Mucosa of descending colon (tissue), 3 donors: ENCODE data around the gene ARHGEF3. TPM values are rescaled to one million over a fixed set of nuclear protein-coding genes. Genes with fewer than 3 reads are reported as not detected.
"Not testable (repeated sequence)": the region's sequence is repeated elsewhere in the genome, so short reads cannot be mapped to it uniquely, and the experiment has no call there.

Source experiments
- ATAC-seq: fragments of 200-7000 bp; cut with Tn5 transposase; one replicate; pipeline ENCODE4 v1.9.1; 2020; ENCODE audit warnings: mild to moderate bottlenecking, moderate library complexity
- DNase-seq, 3 donors: peaks; one replicate each; pipeline ENCODE4 v3.0.0-alpha.2; 2020
- H3K36me3 ChIP-seq: fragments of 200-600 bp; one replicate; pipeline ENCODE4 v1.8.0; 2021; ENCODE audit warnings: low read depth, mild to moderate bottlenecking
- H3K4me1 ChIP-seq: fragments of 200-600 bp; one replicate; pipeline ENCODE4 v1.8.0; 2021; ENCODE audit warnings: low read depth, mild to moderate bottlenecking
- H3K4me3 ChIP-seq: fragments of 200-600 bp; one replicate; pipeline ENCODE4 v1.8.0; 2021; ENCODE audit warnings: mild to moderate bottlenecking
- H3K9me3 ChIP-seq: fragments of 200-600 bp; one replicate; pipeline ENCODE4 v1.8.0; 2021; ENCODE audit warnings: mild to moderate bottlenecking
- CTCF ChIP-seq: fragments of 200-600 bp; IDR thresholded peaks from one replicate; pipeline ENCODE4 v1.8.0; 2022; ENCODE audit warnings: antibody characterized with exemption, mild to moderate bottlenecking
- intact Hi-C, 2 donors: fragments of 100-400 bp; cut with DNase I in 1 of 2; cut with micrococcal nuclease in 1 of 2; formaldehyde crosslinking; loops; one replicate each; pipeline versions ENCODE4 v1.11.0 to v1.11.1; 2022; cut with DNase I, micrococcal nuclease
- total RNA-seq, 3 donors: library from RNA; stranded (reverse); fragmentation: NEBNext Ultra II Directional in 2 of 3; extraction: Animal tissue kit (Norgen Biotek cat#: 25700) in 2 of 3; gene quantifications; one replicate each; pipeline versions ENCODE4 v1.2.1 to v1.2.4, GENCODE V29; 2021 to 2023
- donor health status: DM: no; HTN: no; CAD: no; lungs with moderate emphysema.
- donor health status: DM: no; HTN: no; CAD: no.
- donor health status: DM: no; HTN: yes; CAD: no.

Gene ARHGEF3
- total RNA-seq, 3 donors from 2014 or later, result 10.1 to 34.5 (median 15.5) TPM

- DNase-seq (no peak), ATAC-seq (no peak)
- intact Hi-C loops, result loop anchor here in 1 of 2 donors (5.0 kb wide), 2 partner anchors 93 to 283 kb away; no protein-coding TSS in a partner anchor
- H3K9me3 ChIP-seq, result no peaks in the 10 kb centered on the region
- no peak overlapping the region for H3K4me3 ChIP-seq
- no peak for TF ChIP-seq CTCF
- H3K36me3 ChIP-seq, result no peaks in the 10 kb centered on the region
- no peaks in the 10 kb centered on the region for H3K4me1 ChIP-seq
Measured at GRCh38 chr3:56704706-56705105, 97.0 kb downstream of the ARHGEF3 start.

GRCh38 chr3:56702490-56703315 is 99.0 kb downstream of the ARHGEF3 start:
- Histone ChIP-seq H3K36me3 (no peaks in the 10 kb centered on the region), H3K9me3 (no peaks in the 10 kb centered on the region), H3K4me1 (no peaks in the 10 kb centered on the region), H3K4me3 (no peak overlapping the region)
- intact Hi-C loops, result loop anchor here (1.0 to 5.0 kb wide), 3 partner anchors 95 to 286 kb away; no protein-coding TSS in a partner anchor
- DNase-seq (peak in 1 of 3 donors; percentile 83), ATAC-seq (peak; percentile 75)
- peak; percentile 45 for TF ChIP-seq CTCF

- ATAC-seq, result no peak
- no peak for DNase-seq
- Histone ChIP-seq H3K36me3 (no peaks in the 10 kb centered on the region), H3K4me1 (no peaks in the 10 kb centered on the region), H3K9me3 (no peaks in the 10 kb centered on the region), H3K4me3 (no peak overlapping the region)
- intact Hi-C loops, result loop anchor here in 1 of 2 donors (5.0 kb wide), 2 partner anchors 97 to 287 kb away; no protein-coding TSS in a partner anchor
- TF ChIP-seq CTCF, result no peak
Measured at GRCh38 chr3:56700151-56700550, 101.6 kb downstream of the ARHGEF3 start.

GRCh38 chr3:56694867-56695683 is 106.7 kb downstream of the ARHGEF3 start:
- no peak for DNase-seq
- Histone ChIP-seq H3K4me3 (no peak overlapping the region), H3K9me3 (no peaks in the 10 kb centered on the region), H3K4me1 (no peaks in the 10 kb centered on the region), H3K36me3 (no peaks in the 10 kb centered on the region)
- peak; percentile 44 for ATAC-seq
- no peak for TF ChIP-seq CTCF
- intact Hi-C loops, result loop anchor here in 1 of 2 donors (5.0 kb wide), 1 partner anchor 112 kb away; no protein-coding TSS in a partner anchor

- DNase-seq (peak in 1 of 3 donors; percentile 31), ATAC-seq (peak; percentile 47)
- TF ChIP-seq CTCF, result no peak
- no peak overlapping the region for H3K4me3 ChIP-seq
- no peaks in the 10 kb centered on the region for H3K36me3 ChIP-seq
- H3K9me3 ChIP-seq, result no peaks in the 10 kb centered on the region
- H3K4me1 ChIP-seq, result no peaks in the 10 kb centered on the region
- intact Hi-C loops, result no loop called here
Measured at GRCh38 chr3:56693750-56694149, 108.0 kb downstream of the ARHGEF3 start.

- H3K4me1 ChIP-seq, intact Hi-C loops, H3K9me3 ChIP-seq, H3K36me3 ChIP-seq, H3K4me3 ChIP-seq, DNase-seq: not testable (repeated sequence)
- ATAC-seq, result peak; percentile 58
Measured at GRCh38 chr3:56692520-56693433, 109.0 kb downstream of the ARHGEF3 start.

- peak in 1 of 3 donors; percentile 50 for DNase-seq
- H3K4me1 ChIP-seq, H3K9me3 ChIP-seq, ATAC-seq, H3K36me3 ChIP-seq, H3K4me3 ChIP-seq, intact Hi-C loops: not testable (repeated sequence)
Measured at GRCh38 chr3:56692001-56692365, 109.8 kb downstream of the ARHGEF3 start.
